Sigmoid colon (tissue), 7 donors: Measurements from ENCODE around the gene RAB20. TPM values are rescaled to one million over a fixed set of nuclear protein-coding genes. Genes with fewer than 3 reads are reported as not detected.
"Not testable (repeated sequence)": the region's sequence is repeated elsewhere in the genome, so short reads cannot be mapped to it uniquely, and the experiment has no call there.

Experiments used
- DNase-seq: peaks from one replicate; pipeline ENCODE4 v3.0.0-alpha.2; 2019
- H3K27ac ChIP-seq, 4 donors: fragments of 200-600 bp; sonication (generic); one replicate each; pipeline ENCODE4 v1.5.1; 2016 to 2019; ENCODE audit warnings: mild to moderate bottlenecking in 1 of 4
- H3K27me3 ChIP-seq, 3 donors: fragments of 200-600 bp; sonication (generic); one replicate each; pipeline ENCODE4 v1.5.1; 2019; ENCODE audit warnings: mild to moderate bottlenecking in 1 of 3
- H3K36me3 ChIP-seq, 4 donors: fragments of 200-600 bp; sonication (generic); one replicate each; pipeline ENCODE4 v1.5.1; 2016 to 2019
- H3K4me1 ChIP-seq, 4 donors: fragments of 200-600 bp; sonication (generic); one replicate each; pipeline ENCODE4 v1.5.1; 2017 to 2019
- H3K4me3 ChIP-seq, 4 donors: fragments of 200-600 bp; sonication (generic); one replicate each; pipeline ENCODE4 v1.5.1; 2017 to 2019; ENCODE audit warnings: mild to moderate bottlenecking in 2 of 4, moderate library complexity in 1 of 4
- H3K9me3 ChIP-seq, 4 donors: fragments of 200-600 bp in 3 of 4; sonication (generic) in 3 of 4; one replicate each; pipeline versions ENCODE4 v1.5.1 to v1.6.1; 2013 to 2019
- CTCF ChIP-seq, 4 experiments: fragments of 450-650 bp in 3 of 4; fragments of 200-600 bp in 1 of 4; IDR thresholded peaks; one replicate each; pipeline ENCODE4 v1.5.1; 2016 to 2019; ENCODE audit warnings: antibody characterized with exemption in 4 of 4, mild to moderate bottlenecking in 3 of 4, moderate library complexity in 2 of 4
- EP300 ChIP-seq, 4 donors: sonication (generic); formaldehyde crosslinking; IDR thresholded peaks; one replicate each; pipeline ENCODE4 v1.6.1; 2017; ENCODE audit warnings: antibody characterized with exemption in 4 of 4
- POLR2A ChIP-seq, 2 donors: fragments of 450-650 bp; IDR thresholded peaks; one replicate each; pipeline ENCODE4 v1.6.1; 2016; ENCODE audit warnings: antibody characterized with exemption in 2 of 2, mild to moderate bottlenecking in 2 of 2, moderate library complexity in 2 of 2
- POLR2AphosphoS5 ChIP-seq, 4 donors: sonication (generic); formaldehyde crosslinking; IDR thresholded peaks; one replicate each; pipeline ENCODE4 v1.6.1; 2017; ENCODE audit warnings: antibody characterized with exemption in 4 of 4
- WGBS, 2 donors: extraction: QIAGEN DNeasy Blood & Tissue Kit; methylation state at CpG; one replicate each; pipeline ENCODE4 v1.1.7; 2013; 5-methylcytosine and 5-hydroxymethylcytosine counted together
- intact Hi-C: fragments of 100-400 bp; cut with DNase I; formaldehyde crosslinking; loops from one replicate; pipeline ENCODE4 v1.15.1; 2023
- polyA plus RNA-seq, 3 donors: library from polyadenylated mRNA; stranded (reverse); fragments of 200-250 nt; gene quantifications; one replicate each; pipeline ENCODE4 v1.2.3, GENCODE V29; 2013
- total RNA-seq, 4 donors: library from RNA; depleted of rRNA; stranded (reverse); fragments of >200 nt; gene quantifications; one replicate each; pipeline ENCODE4 v1.1.0, GENCODE V29; 2016
- donor health status: healthy with polysubstance abuse.
- donor health status: Bipolar disorder and iron deficiency.
- donor health status: healthy.

Gene RAB20
- total and polyA plus RNA-seq, 7 donors, result 6.9 to 61.7 (median 21.3) TPM

- Histone ChIP-seq H3K27ac (peak overlapping the region in 3 of 4 donors; percentile 26 to 50 (median 42)), H3K27me3 (no peaks in the 10 kb centered on the region), H3K9me3 (no peaks in the 10 kb centered on the region), H3K4me3 (no peak overlapping the region), H3K36me3 (no peaks in the 10 kb centered on the region), H3K4me1 (peaks cover 0 to 17% (median 9%) of the 10 kb centered on the region in 4 donors)
- no peak for TF ChIP-seq POLR2A (IDR thresholded peaks at IDR 0.05)
- TF ChIP-seq EP300 (IDR thresholded peaks at IDR 0.05), result peak in 1 of 4 donors; percentile 58
- peak in 1 of 4 donors; percentile 48 for TF ChIP-seq POLR2AphosphoS5 (IDR thresholded peaks at IDR 0.05)
- no peak for TF ChIP-seq CTCF (IDR thresholded peaks at IDR 0.05)
- intact Hi-C loops, result no loop called here
- peak; percentile 83 for DNase-seq
- WGBS, 2 donors, result 70 to 89% methylated on average over 18 of the region's 18 CpGs
These were observed 25.4 kb downstream of the RAB20 start for GRCh38 chr13:110536006-110536693.

- H3K27ac ChIP-seq, result peak overlapping the region in 3 of 4 donors; percentile 26 to 50 (median 42)
- H3K4me3 ChIP-seq, result no peak overlapping the region
- no peaks in the 10 kb centered on the region for H3K9me3 ChIP-seq
These were observed 26.0 kb downstream of the RAB20 start for GRCh38 chr13:110535526-110535925.

GRCh38 chr13:110533771-110534670, 27.5 kb downstream of the RAB20 start:
- no peak for TF ChIP-seq POLR2AphosphoS5 (IDR thresholded peaks at IDR 0.05)
- TF ChIP-seq POLR2A (IDR thresholded peaks at IDR 0.05), result no peak
- TF ChIP-seq CTCF (IDR thresholded peaks at IDR 0.05), result no peak
- 84 to 88% methylated on average over 16 of the region's 16 CpGs for WGBS, 2 donors
- Histone ChIP-seq H3K27me3 (no peaks in the 10 kb centered on the region), H3K9me3 (no peaks in the 10 kb centered on the region), H3K36me3 (no peaks in the 10 kb centered on the region), H3K4me1 (peaks cover 0 to 18% (median 7%) of the 10 kb centered on the region in 4 donors), H3K27ac (no peak overlapping the region), H3K4me3 (no peak overlapping the region)
- intact Hi-C loops, result no loop called here
- peak; percentile 60 for DNase-seq

More at GRCh38 chr13:110535526-110535925, 26.0 kb downstream of the RAB20 start:
- WGBS, 2 donors, result 96 to 97% methylated on average over 11 of the region's 11 CpGs
- intact Hi-C loops, result no loop called here
- Histone ChIP-seq H3K27me3 (no peaks in the 10 kb centered on the region), H3K36me3 (no peaks in the 10 kb centered on the region), H3K4me1 (peaks cover 0 to 17% (median 8%) of the 10 kb centered on the region in 4 donors)
- TF ChIP-seq POLR2A (IDR thresholded peaks at IDR 0.05) (no peak), POLR2AphosphoS5 (IDR thresholded peaks at IDR 0.05) (no peak), EP300 (IDR thresholded peaks at IDR 0.05) (no peak), CTCF (IDR thresholded peaks at IDR 0.05) (no peak)
- DNase-seq, result no peak

- H3K4me3 ChIP-seq, intact Hi-C loops, H3K9me3 ChIP-seq, DNase-seq, H3K36me3 ChIP-seq, H3K27me3 ChIP-seq: not testable (repeated sequence)
- Histone ChIP-seq H3K4me1 (peaks cover 0 to 29% (median 13%) of the 10 kb centered on the region in 4 donors), H3K27ac (peak overlapping the region in 1 of 4 donors; percentile 18)
- 56 to 70% methylated on average over 2 of the region's 2 CpGs for WGBS, 2 donors
These were observed 29.3 kb downstream of the RAB20 start for GRCh38 chr13:110532258-110532657.

- DNase-seq, result peak; percentile 69
- no peaks in the 10 kb centered on the region for H3K9me3 ChIP-seq
- intact Hi-C loops, result no loop called here
- H3K27me3 ChIP-seq, result no peaks in the 10 kb centered on the region
- 91% methylated on average over 9 of the region's 9 CpGs for WGBS, 2 donors
- H3K4me3 ChIP-seq, result no peak overlapping the region
- H3K36me3 ChIP-seq, result no peaks in the 10 kb centered on the region
- H3K4me1 ChIP-seq, result peaks cover 0 to 34% (median 19%) of the 10 kb centered on the region in 4 donors
- peak overlapping the region in 1 of 4 donors; percentile 18 for H3K27ac ChIP-seq
- no peak for TF ChIP-seq CTCF (IDR thresholded peaks at IDR 0.05)
- no peak for TF ChIP-seq POLR2A (IDR thresholded peaks at IDR 0.05)
- no peak for TF ChIP-seq EP300 (IDR thresholded peaks at IDR 0.05)
- TF ChIP-seq POLR2AphosphoS5 (IDR thresholded peaks at IDR 0.05), result no peak
These were observed 29.8 kb downstream of the RAB20 start for GRCh38 chr13:110531671-110532083.
